H9 (cell line): ENCODE measurements around the gene PPBP. TPM values are rescaled to one million over a fixed set of nuclear protein-coding genes. Genes with fewer than 3 reads are reported as not detected.

Experiments
- DNase-seq: peaks from one replicate; pipeline ENCODE4 v3.0.0-alpha.2; 2017
- H2AFZ ChIP-seq: one replicate; pipeline ENCODE4 v1.6.1; 2013; ENCODE audit warnings: mild to moderate bottlenecking, low read length, control low read depth, moderate library complexity
- H2AK5ac ChIP-seq: 2 replicates; pipeline ENCODE4 v1.6.1; 2013; ENCODE audit warnings: low read length, control low read depth, mixed read lengths; ENCODE audit not compliant: insufficient read length
- H2BK120ac ChIP-seq: one replicate; pipeline ENCODE4 v1.6.1; 2013; ENCODE audit warnings: low read depth, mild to moderate bottlenecking, low read length, control low read depth, inconsistent platforms; ENCODE audit not compliant: poor library complexity, severe bottlenecking
- H2BK12ac ChIP-seq: 2 replicates; pipeline ENCODE4 v1.6.1; 2013; ENCODE audit warnings: low read length, control low read depth, mixed read lengths, low read depth; ENCODE audit not compliant: insufficient read length
- H2BK15ac ChIP-seq: 2 replicates; pipeline ENCODE4 v1.6.1; 2013; ENCODE audit warnings: low read depth, low read length, control low read depth
- H2BK20ac ChIP-seq: one replicate; pipeline ENCODE4 v1.6.1; 2013; ENCODE audit warnings: low read depth, mild to moderate bottlenecking, low read length, control low read depth, inconsistent platforms; ENCODE audit not compliant: poor library complexity, severe bottlenecking
- H2BK5ac ChIP-seq: 2 replicates; pipeline ENCODE4 v1.6.1; 2013; ENCODE audit warnings: low read length, control low read depth, mixed read lengths; ENCODE audit not compliant: insufficient read length
- H3K14ac ChIP-seq: 2 replicates; pipeline ENCODE4 v1.6.1; 2013; ENCODE audit warnings: low read length, control low read depth; ENCODE audit not compliant: insufficient read depth
- H3K18ac ChIP-seq: 2 replicates; pipeline ENCODE4 v1.6.1; 2013; ENCODE audit warnings: low read depth, mild to moderate bottlenecking, mixed read lengths, low read length, control low read depth; ENCODE audit not compliant: insufficient read length
- H3K23ac ChIP-seq: 2 replicates; pipeline ENCODE4 v1.6.1; 2013; ENCODE audit warnings: low read length, control low read depth, mixed read lengths, low read depth; ENCODE audit not compliant: insufficient read length
- H3K23me2 ChIP-seq: 2 replicates; pipeline ENCODE4 v1.6.1; 2013; ENCODE audit warnings: low read depth, mild to moderate bottlenecking, mixed read lengths, low read length, control low read depth; ENCODE audit not compliant: insufficient read length, poor library complexity, severe bottlenecking
- H3K27ac ChIP-seq: 2 replicates; pipeline ENCODE4 v1.5.1; 2013; ENCODE audit warnings: low read length, control low read depth, mixed read lengths, low read depth; ENCODE audit not compliant: insufficient read length
- H3K27me3 ChIP-seq: 2 replicates; pipeline ENCODE4 v1.6.1; 2013; ENCODE audit warnings: low read length, control low read depth, inconsistent platforms; ENCODE audit not compliant: insufficient read depth
- H3K4ac ChIP-seq: 2 replicates; pipeline ENCODE4 v1.6.1; 2013; ENCODE audit warnings: low read depth, mild to moderate bottlenecking, control low read depth, inconsistent platforms, low read length, moderate library complexity
- H3K4me1 ChIP-seq: 2 replicates; pipeline ENCODE4 v1.6.1; 2013; ENCODE audit warnings: low read length, control low read depth, inconsistent platforms; ENCODE audit not compliant: insufficient read depth
- H3K4me2 ChIP-seq: 2 replicates; pipeline ENCODE4 v1.6.1; 2013; ENCODE audit warnings: low read length, control low read depth, mixed read lengths; ENCODE audit not compliant: insufficient read length, insufficient read depth
- H3K56ac ChIP-seq: 2 replicates; pipeline ENCODE4 v1.6.1; 2013; ENCODE audit warnings: low read depth, mild to moderate bottlenecking, mixed read lengths, low read length, control low read depth; ENCODE audit not compliant: insufficient read length
- H3K79me1 ChIP-seq: 2 replicates; pipeline ENCODE4 v1.6.1; 2013; ENCODE audit warnings: low read depth, mild to moderate bottlenecking, moderate library complexity, low read length, control low read depth, inconsistent platforms; ENCODE audit not compliant: insufficient read depth, poor library complexity, severe bottlenecking
- H3K79me2 ChIP-seq: 2 replicates; pipeline ENCODE4 v1.6.1; 2013; ENCODE audit warnings: low read length, control low read depth, inconsistent platforms; ENCODE audit not compliant: insufficient read depth
- H3K9ac ChIP-seq: 2 replicates; pipeline ENCODE4 v1.6.1; 2013; ENCODE audit warnings: low read length, control low read depth, mixed read lengths; ENCODE audit not compliant: insufficient read length; ENCODE audit errors: extremely low read depth
- H3K9me3 ChIP-seq: one replicate; pipeline ENCODE4 v1.6.1; 2013; ENCODE audit warnings: low read depth, low read length, inconsistent platforms; ENCODE audit not compliant: control insufficient read depth
- H3T11ph ChIP-seq: one replicate; pipeline ENCODE4 v1.6.1; 2013; ENCODE audit warnings: mild to moderate bottlenecking, low read length, control low read depth, inconsistent platforms
- H4K20me1 ChIP-seq: one replicate; pipeline ENCODE4 v1.6.1; 2013; ENCODE audit not compliant: control insufficient read depth, insufficient read length, insufficient read depth
- H4K5ac ChIP-seq: 2 replicates; pipeline ENCODE4 v1.6.1; 2013; ENCODE audit warnings: low read depth, mild to moderate bottlenecking, mixed read lengths, low read length, control low read depth; ENCODE audit not compliant: insufficient read length
- H4K8ac ChIP-seq: replicated peaks from 2 replicates; pipeline ENCODE4 v1.6.1; 2013; ENCODE audit warnings: low read length, control low read depth, mixed read lengths, low read depth; ENCODE audit not compliant: insufficient read length
- H4K91ac ChIP-seq: 2 replicates; pipeline ENCODE4 v1.6.1; 2013; ENCODE audit warnings: low read depth, mild to moderate bottlenecking, moderate library complexity, mixed read lengths, low read length, control low read depth; ENCODE audit not compliant: insufficient read length
- H3K27ac Mint-ChIP-seq, 3 experiments: 2 replicates in 2 of 3; 3 replicates in 1 of 3; pipeline ENCODE4 v1.8.0; 2020 to 2021; ENCODE audit warnings: mixed read lengths in 3 of 3, mild to moderate bottlenecking in 1 of 3, moderate library complexity in 1 of 3
- H3K27me3 Mint-ChIP-seq: 2 replicates; pipeline ENCODE4 v1.8.0; 2021; ENCODE audit warnings: low read depth, mild to moderate bottlenecking, moderate library complexity, mixed read lengths
- H3K36me3 Mint-ChIP-seq, 3 experiments: 2 replicates in 2 of 3; 3 replicates in 1 of 3; pipeline ENCODE4 v1.8.0; 2020 to 2021; ENCODE audit warnings: low read depth in 3 of 3, mixed read lengths in 3 of 3; ENCODE audit not compliant: insufficient read depth in 1 of 3
- H3K4me1 Mint-ChIP-seq, 2 experiments: 2 replicates each; pipeline ENCODE4 v1.8.0; 2020; ENCODE audit warnings: mixed read lengths in 2 of 2
- H3K4me3 Mint-ChIP-seq, 2 experiments: 2 replicates in 1 of 2; 3 replicates in 1 of 2; pipeline ENCODE4 v1.8.0; 2020 to 2021; ENCODE audit warnings: mild to moderate bottlenecking in 2 of 2, mixed read lengths in 2 of 2, moderate library complexity in 1 of 2
- H3K9me3 Mint-ChIP-seq, 2 experiments: 2 replicates in 1 of 2; 3 replicates in 1 of 2; pipeline ENCODE4 v1.8.0; 2020; ENCODE audit warnings: mild to moderate bottlenecking in 2 of 2, mixed read lengths in 2 of 2, moderate library complexity in 1 of 2
- CTCF ChIP-seq: fragments of 200-600 bp; sonication (generic); conservative IDR thresholded peaks from 3 replicates; pipeline ENCODE4 v1.8.0; 2021; ENCODE audit warnings: antibody characterized with exemption, mild to moderate bottlenecking
- WGBS: extraction: QIAGEN DNeasy Blood & Tissue Kit; methylation state at CpG from one replicate; pipeline ENCODE4 v1.1.7; 2013; ENCODE audit warnings: missing lambda C conversion rate, low lambda C conversion rate, mixed read lengths; ENCODE audit not compliant: insufficient read length; ENCODE audit errors: extremely low coverage; 5-methylcytosine and 5-hydroxymethylcytosine counted together
- total RNA-seq: library from RNA; stranded (reverse); gene quantifications from 2 replicates; pipeline ENCODE4 v1.2.1, GENCODE V29; 2021

PPBP gene
- total RNA-seq, 1 experiment from 2014 or later = 0.33 TPM

DNA sequence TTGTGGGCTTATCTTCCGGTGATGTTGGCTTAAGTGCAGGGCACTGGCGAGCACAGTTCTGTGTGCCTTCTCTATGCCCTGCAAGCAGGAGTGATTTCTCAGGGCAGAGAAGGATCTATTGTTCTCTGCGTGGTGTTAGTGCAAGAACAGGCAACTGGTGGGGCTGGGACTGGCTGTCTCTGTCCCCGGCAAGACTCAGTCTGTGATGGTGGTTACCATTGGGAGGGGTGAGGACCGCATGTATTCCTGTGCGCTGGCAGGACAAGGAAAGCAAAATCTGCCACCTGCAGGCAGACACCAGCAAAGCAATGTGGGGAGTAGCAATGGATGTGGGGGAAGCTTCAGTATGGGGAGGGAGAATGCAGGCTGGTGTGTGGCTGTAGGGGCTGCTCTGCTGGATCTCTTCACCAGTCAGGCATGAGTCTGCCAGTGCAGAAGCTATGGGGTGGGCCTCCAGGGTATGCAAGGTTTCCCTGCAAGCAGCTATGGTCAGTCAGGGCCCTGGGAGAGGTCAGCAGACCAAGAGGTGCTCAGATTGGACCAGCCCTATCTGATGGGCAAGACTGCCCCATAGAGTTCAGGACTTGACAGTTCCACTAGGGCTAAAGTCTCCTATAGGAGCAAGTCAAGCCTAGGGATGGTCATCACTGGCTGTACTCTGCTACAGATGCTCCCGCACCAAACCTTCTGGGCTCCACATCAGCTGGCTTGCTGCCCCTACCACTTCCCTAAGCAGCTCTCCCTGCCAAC, 23.0 kb downstream of the PPBP start:
- no peak overlapping the region for H3K18ac ChIP-seq
- no peak overlapping the region for H2BK12ac ChIP-seq
- no peak overlapping the region for H4K8ac ChIP-seq
- peaks cover 5% of the 10 kb centered on the region for H3K9me3 ChIP-seq
- no peak overlapping the region for H3K14ac ChIP-seq
- no CpG with 5 or more reads among the region's 7 CpGs for WGBS
- no peak overlapping the region for H2BK5ac ChIP-seq
- Mint-ChIP-seq H3K27ac (peak overlapping the region in 1 of 3 experiments; percentile 78; a peak in 2 of 7 replicates), H3K27me3 (peaks cover 12% of the 10 kb centered on the region; the same call in 1 of the 2 replicates), H3K4me1 (peaks cover 3 to 5% of the 10 kb centered on the region in 2 experiments), H3K36me3 (peaks cover 17 to 41% (median 19%) of the 10 kb centered on the region in 3 experiments), H3K4me3 (no peak overlapping the region), H3K9me3 (peaks cover 30 to 44% of the 10 kb centered on the region in 2 experiments)
- peak; percentile 79 for TF ChIP-seq CTCF
- H3T11ph ChIP-seq = no peak overlapping the region
- H4K91ac ChIP-seq = no peak overlapping the region
- H3K27ac ChIP-seq = no peak overlapping the region
- no peak overlapping the region for H2BK20ac ChIP-seq
- H4K5ac ChIP-seq = no peak overlapping the region
- no peak overlapping the region for H3K56ac ChIP-seq
- H4K20me1 ChIP-seq = no peaks in the 10 kb centered on the region
- H3K9ac ChIP-seq = no peak overlapping the region
- no peak overlapping the region for H2BK15ac ChIP-seq
- H3K23ac ChIP-seq = no peak overlapping the region
- DNase-seq = peak; percentile 88
- no peak overlapping the region for H2AFZ ChIP-seq
- no peak overlapping the region for H3K4ac ChIP-seq
- H2AK5ac ChIP-seq = no peak overlapping the region
- no peaks in the 10 kb centered on the region for H3K79me2 ChIP-seq
- no peaks in the 10 kb centered on the region for H3K4me1 ChIP-seq
- no peaks in the 10 kb centered on the region for H3K27me3 ChIP-seq
- no peak overlapping the region for H3K4me2 ChIP-seq
- no peaks in the 10 kb centered on the region for H3K23me2 ChIP-seq
- H2BK120ac ChIP-seq = no peak overlapping the region
- no peaks in the 10 kb centered on the region for H3K79me1 ChIP-seq
